ENCODE data around the gene PARD3B.

DNA sequence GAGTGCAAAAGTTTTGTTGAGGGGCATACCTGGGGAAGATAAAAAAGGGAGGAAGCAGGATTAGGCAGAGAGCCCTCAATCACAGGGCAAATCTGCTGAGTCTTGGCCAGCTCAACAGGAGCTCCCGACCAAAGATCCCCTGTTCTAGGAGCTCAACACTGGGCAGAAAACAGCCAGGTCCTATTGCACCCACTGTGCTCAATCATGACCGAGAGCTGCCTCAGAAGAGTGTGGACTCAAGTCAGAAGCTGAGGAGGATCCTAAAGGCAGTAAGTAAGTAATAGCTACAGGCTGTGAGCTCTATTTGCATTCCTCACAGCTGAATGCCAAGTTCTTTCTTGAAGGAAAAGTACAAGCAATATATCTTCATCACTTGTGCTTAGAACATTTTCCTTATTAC lies 802.6 kb downstream of the PARD3B start:
- TF ChIP-seq TAF1 (IDR thresholded peaks at IDR 0.05; ENCODE audit: borderline replicate concordance, low read depth, low read length) (no peak), NFXL1 (IDR thresholded peaks at IDR 0.05; ENCODE audit: borderline replicate concordance) (no peak)
- TF ChIP-seq, protein P1, sequence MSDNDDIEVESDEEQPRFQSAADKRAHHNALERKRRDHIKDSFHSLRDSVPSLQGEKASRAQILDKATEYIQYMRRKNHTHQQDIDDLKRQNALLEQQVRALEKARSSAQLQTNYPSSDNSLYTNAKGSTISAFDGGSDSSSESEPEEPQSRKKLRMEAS (IDR thresholded peaks at IDR 0.05; ENCODE audit: low read depth, low read length), result no peak
- TF ChIP-seq, protein P2, sequence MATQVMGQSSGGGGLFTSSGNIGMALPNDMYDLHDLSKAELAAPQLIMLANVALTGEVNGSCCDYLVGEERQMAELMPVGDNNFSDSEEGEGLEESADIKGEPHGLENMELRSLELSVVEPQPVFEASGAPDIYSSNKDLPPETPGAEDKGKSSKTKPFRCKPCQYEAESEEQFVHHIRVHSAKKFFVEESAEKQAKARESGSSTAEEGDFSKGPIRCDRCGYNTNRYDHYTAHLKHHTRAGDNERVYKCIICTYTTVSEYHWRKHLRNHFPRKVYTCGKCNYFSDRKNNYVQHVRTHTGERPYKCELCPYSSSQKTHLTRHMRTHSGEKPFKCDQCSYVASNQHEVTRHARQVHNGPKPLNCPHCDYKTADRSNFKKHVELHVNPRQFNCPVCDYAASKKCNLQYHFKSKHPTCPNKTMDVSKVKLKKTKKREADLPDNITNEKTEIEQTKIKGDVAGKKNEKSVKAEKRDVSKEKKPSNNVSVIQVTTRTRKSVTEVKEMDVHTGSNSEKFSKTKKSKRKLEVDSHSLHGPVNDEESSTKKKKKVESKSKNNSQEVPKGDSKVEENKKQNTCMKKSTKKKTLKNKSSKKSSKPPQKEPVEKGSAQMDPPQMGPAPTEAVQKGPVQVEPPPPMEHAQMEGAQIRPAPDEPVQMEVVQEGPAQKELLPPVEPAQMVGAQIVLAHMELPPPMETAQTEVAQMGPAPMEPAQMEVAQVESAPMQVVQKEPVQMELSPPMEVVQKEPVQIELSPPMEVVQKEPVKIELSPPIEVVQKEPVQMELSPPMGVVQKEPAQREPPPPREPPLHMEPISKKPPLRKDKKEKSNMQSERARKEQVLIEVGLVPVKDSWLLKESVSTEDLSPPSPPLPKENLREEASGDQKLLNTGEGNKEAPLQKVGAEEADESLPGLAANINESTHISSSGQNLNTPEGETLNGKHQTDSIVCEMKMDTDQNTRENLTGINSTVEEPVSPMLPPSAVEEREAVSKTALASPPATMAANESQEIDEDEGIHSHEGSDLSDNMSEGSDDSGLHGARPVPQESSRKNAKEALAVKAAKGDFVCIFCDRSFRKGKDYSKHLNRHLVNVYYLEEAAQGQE (IDR thresholded peaks at IDR 0.05; ENCODE audit: low read depth, low read length), result no peak
- TF ChIP-seq, protein P3, sequence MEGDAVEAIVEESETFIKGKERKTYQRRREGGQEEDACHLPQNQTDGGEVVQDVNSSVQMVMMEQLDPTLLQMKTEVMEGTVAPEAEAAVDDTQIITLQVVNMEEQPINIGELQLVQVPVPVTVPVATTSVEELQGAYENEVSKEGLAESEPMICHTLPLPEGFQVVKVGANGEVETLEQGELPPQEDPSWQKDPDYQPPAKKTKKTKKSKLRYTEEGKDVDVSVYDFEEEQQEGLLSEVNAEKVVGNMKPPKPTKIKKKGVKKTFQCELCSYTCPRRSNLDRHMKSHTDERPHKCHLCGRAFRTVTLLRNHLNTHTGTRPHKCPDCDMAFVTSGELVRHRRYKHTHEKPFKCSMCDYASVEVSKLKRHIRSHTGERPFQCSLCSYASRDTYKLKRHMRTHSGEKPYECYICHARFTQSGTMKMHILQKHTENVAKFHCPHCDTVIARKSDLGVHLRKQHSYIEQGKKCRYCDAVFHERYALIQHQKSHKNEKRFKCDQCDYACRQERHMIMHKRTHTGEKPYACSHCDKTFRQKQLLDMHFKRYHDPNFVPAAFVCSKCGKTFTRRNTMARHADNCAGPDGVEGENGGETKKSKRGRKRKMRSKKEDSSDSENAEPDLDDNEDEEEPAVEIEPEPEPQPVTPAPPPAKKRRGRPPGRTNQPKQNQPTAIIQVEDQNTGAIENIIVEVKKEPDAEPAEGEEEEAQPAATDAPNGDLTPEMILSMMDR (IDR thresholded peaks at IDR 0.05 in 2 of 3, conservative IDR thresholded peaks at IDR 0.05 in 1 of 3; ENCODE audit: control insufficient read depth in 2 of 3, extremely low read depth in 1 of 3, insufficient read depth in 1 of 3, low read depth in 3 of 3, low read length in 3 of 3), result no peak
